AG09309 (cell line): Measurements from ENCODE around the gene PPP1R7.

Source experiments
- DNase-seq: peaks from one replicate; pipeline ENCODE4 v3.0.0-alpha.2; 2010; ENCODE audit warnings: low read depth
- H3K4me3 ChIP-seq: 2 replicates; pipeline ENCODE4 v1.5.1; 2011; ENCODE audit warnings: mild to moderate bottlenecking, low read depth, low read length, moderate library complexity; ENCODE audit not compliant: control insufficient read depth
- CTCF ChIP-seq: IDR thresholded peaks from 2 replicates; pipeline ENCODE4 v1.5.1; 2011; ENCODE audit warnings: mild to moderate bottlenecking, low read depth, low read length, inconsistent platforms; ENCODE audit not compliant: insufficient read depth, control insufficient read depth; ENCODE audit errors: missing control alignments

Gene PPP1R7

GRCh38 chr2:241134711-241135110, 15.6 kb upstream of the PPP1R7 start:
- DNase-seq, result no peak
- no peak for TF ChIP-seq CTCF
- no peak overlapping the region for H3K4me3 ChIP-seq

- no peak overlapping the region for H3K4me3 ChIP-seq
- TF ChIP-seq CTCF, result no peak
- DNase-seq, result no peak
Observed at GRCh38 chr2:241135737-241136136, 14.5 kb upstream of the PPP1R7 start.

GRCh38 chr2:241136191-241136590, 14.1 kb upstream of the PPP1R7 start:
- no peak for DNase-seq
- no peak for TF ChIP-seq CTCF
- H3K4me3 ChIP-seq, result no peak overlapping the region

- no peak overlapping the region for H3K4me3 ChIP-seq
- TF ChIP-seq CTCF, result no peak
Observed at GRCh38 chr2:241136661-241137260, 13.5 kb upstream of the PPP1R7 start.

GRCh38 chr2:241137276-241138190, 12.7 kb upstream of the PPP1R7 start:
- TF ChIP-seq CTCF, result no peak
- DNase-seq, result no peak
- no peak overlapping the region for H3K4me3 ChIP-seq

More at GRCh38 chr2:241136661-241137260, 13.5 kb upstream of the PPP1R7 start:
- no peak for DNase-seq

GRCh38 chr2:241138471-241138870, 11.8 kb upstream of the PPP1R7 start:
- DNase-seq, result no peak
- no peak overlapping the region for H3K4me3 ChIP-seq
- no peak for TF ChIP-seq CTCF
